ENCODE results near the gene RCC2. TPM values are rescaled to one million over a fixed set of nuclear protein-coding genes. Genes with fewer than 3 reads are reported as not detected.

The RCC2 gene
- total RNA-seq, 2 experiments from 2014 or later = 139 to 250 TPM

DNA sequence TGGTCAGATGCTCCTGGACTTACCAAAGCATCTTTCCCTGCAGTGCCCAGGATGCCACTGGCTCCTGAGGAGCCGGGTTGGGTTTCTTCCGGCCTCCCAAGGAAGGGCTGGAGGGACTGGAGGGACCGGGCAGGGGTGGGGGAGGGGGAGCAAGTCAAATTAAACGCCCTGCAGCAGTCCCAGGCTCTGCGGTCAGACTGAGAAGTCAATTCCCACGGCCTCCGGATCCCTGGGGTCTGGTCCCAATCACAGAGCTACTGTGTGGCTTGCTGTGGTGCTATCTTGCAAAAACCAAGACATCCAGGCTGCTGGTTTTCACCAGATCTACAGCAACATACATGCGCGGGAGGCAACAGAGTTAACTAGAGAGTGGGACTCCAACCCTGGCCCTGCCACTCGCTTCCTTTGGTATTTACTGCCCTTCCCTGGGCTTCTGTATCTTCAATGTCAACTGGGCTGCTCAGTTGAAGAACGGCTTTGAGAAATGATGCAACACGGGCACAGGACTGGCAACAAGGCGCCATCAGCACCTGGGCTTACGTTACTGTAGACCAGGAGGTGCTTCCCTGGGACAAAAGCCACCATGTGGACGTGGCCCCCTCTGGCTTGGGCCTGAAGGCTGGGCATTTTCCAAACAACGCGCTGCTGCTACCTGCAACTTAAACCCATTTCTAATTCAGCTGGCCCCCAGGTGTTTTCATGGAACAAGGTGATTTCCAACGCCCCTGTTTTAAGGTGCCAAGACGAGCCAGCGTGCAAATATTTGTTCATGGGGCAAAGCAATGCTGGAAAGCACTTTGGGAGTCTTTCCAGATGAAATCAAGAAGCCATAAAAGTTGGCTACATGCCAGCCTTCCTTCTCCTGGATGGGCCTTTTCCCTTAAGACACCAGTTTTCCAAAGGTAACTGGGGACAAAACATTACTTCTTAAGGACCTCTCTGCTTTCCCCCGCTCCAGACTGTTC is 11.5 kb downstream of the RCC2 start:
- BruUV-seq (replicated peaks) = no TSS peak
- Histone ChIP-seq H2AFZ (ENCODE audit: low read length) (no peak overlapping the region), H3K9me2 (ENCODE audit: insufficient read depth, low read length) (no peaks in the 10 kb centered on the region), H3K79me2 (ENCODE audit: insufficient read depth, low read depth, low read length) (peaks cover 52% of the 10 kb centered on the region), H3K27ac (ENCODE audit: low read depth, low read length, poor library complexity, severe bottlenecking) (no peak overlapping the region), H3K4me1 (ENCODE audit: insufficient read depth, low read length, poor library complexity, severe bottlenecking) (no peaks in the 10 kb centered on the region), H3K36me3 (ENCODE audit: insufficient read depth, low read length) (peaks cover 96% of the 10 kb centered on the region), H3K4me3 (ENCODE audit: low read depth, low read length, poor library complexity, severe bottlenecking) (no peak overlapping the region), H3K4me2 (ENCODE audit: low read length) (no peak overlapping the region), H4K20me1 (ENCODE audit: insufficient read depth, low read length) (peaks cover 24% of the 10 kb centered on the region; the same call in 1 of the 2 replicates), H3K9me3 (ENCODE audit: low read length) (no peaks in the 10 kb centered on the region)
- intact Hi-C loops (cut with micrococcal nuclease; ENCODE audit: unreplicated experiment) = no loop called here
- DNase-seq (ENCODE audit: low spot score) = no peak
- TF ChIP-seq, protein P1, sequence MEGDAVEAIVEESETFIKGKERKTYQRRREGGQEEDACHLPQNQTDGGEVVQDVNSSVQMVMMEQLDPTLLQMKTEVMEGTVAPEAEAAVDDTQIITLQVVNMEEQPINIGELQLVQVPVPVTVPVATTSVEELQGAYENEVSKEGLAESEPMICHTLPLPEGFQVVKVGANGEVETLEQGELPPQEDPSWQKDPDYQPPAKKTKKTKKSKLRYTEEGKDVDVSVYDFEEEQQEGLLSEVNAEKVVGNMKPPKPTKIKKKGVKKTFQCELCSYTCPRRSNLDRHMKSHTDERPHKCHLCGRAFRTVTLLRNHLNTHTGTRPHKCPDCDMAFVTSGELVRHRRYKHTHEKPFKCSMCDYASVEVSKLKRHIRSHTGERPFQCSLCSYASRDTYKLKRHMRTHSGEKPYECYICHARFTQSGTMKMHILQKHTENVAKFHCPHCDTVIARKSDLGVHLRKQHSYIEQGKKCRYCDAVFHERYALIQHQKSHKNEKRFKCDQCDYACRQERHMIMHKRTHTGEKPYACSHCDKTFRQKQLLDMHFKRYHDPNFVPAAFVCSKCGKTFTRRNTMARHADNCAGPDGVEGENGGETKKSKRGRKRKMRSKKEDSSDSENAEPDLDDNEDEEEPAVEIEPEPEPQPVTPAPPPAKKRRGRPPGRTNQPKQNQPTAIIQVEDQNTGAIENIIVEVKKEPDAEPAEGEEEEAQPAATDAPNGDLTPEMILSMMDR (conservative IDR thresholded peaks at IDR 0.05; ENCODE audit: low read length) = no peak
- no peak for TF ChIP-seq EZH2phosphoT487 (IDR thresholded peaks at IDR 0.05; ENCODE audit: borderline replicate concordance, low read depth, low read length)
- CTCF ChIA-PET (ENCODE audit: unreplicated experiment) = no interaction called here
- POLR2A ChIA-PET = interaction anchor here (0.5 kb wide), 1 partner anchor 1451 kb away, joined by 5 read pairs; no protein-coding TSS in a partner anchor

DNA sequence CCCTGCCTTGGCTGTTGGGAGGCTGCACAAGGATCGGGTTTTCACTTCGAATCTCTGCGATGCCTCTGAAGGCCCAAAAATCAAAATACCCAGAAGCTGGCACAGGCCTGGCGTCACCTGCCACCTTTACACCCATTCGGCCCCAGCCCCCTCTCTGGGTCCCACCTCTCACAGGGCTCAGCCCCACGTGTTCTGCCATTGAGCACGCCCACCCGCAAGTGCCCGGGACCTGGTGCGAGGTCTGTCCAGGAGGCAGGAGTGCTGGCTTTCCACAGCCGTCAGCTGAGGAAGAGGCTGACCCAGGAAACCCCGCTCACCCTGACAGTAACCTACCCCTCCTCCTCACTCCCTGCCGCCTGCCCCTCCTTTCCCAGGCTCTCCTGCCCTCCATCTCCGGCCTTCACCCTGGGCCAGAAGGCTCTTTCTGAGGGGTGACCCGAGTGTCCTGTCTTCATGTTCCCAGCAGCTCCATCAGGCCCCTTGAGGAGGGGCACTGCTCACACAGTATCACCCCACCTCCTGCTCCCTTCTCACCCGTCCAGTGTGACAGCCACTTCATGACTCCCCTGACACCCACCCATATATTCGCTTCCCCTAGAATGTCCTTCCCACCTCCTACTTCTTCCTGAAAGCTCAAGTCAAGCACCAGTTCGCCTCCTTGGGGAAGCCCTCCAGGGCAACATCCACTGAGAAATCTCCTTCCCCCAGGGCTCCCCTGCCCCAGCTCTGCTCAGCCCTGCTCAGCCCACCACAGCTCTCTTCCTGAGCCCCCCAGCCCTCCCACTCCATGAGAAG is 13.5 kb downstream of the RCC2 start:
- no peaks in the 10 kb centered on the region for H3K4me1 ChIP-seq (ENCODE audit: insufficient read depth, low read length, poor library complexity, severe bottlenecking)
- no peaks in the 10 kb centered on the region for H3K9me2 ChIP-seq (ENCODE audit: insufficient read depth, low read length)
- peaks cover 35% of the 10 kb centered on the region for H3K79me2 ChIP-seq (ENCODE audit: insufficient read depth, low read depth, low read length)
- intact Hi-C loops (cut with micrococcal nuclease; ENCODE audit: unreplicated experiment) = no loop called here
- no peak overlapping the region for H3K4me3 ChIP-seq (ENCODE audit: low read depth, low read length, poor library complexity, severe bottlenecking)
- H2AFZ ChIP-seq (ENCODE audit: low read length) = no peak overlapping the region
- no peaks in the 10 kb centered on the region for H3K9me3 ChIP-seq (ENCODE audit: low read length)
- no peak overlapping the region for H3K27ac ChIP-seq (ENCODE audit: low read depth, low read length, poor library complexity, severe bottlenecking)
- TF ChIP-seq, protein P1 (conservative IDR thresholded peaks at IDR 0.05; ENCODE audit: low read length) = no peak
- no peak for TF ChIP-seq EZH2phosphoT487 (IDR thresholded peaks at IDR 0.05; ENCODE audit: borderline replicate concordance, low read depth, low read length)
- ChIA-PET POLR2A (no interaction called here), CTCF (ENCODE audit: unreplicated experiment) (no interaction called here)
- no peak overlapping the region for H3K4me2 ChIP-seq (ENCODE audit: low read length)
- H4K20me1 ChIP-seq (ENCODE audit: insufficient read depth, low read length) = peaks cover 23% of the 10 kb centered on the region; the same call in 1 of the 2 replicates
- no peak for DNase-seq (ENCODE audit: low spot score)
- BruUV-seq (replicated peaks) = no TSS peak
- peaks cover 99% of the 10 kb centered on the region for H3K36me3 ChIP-seq (ENCODE audit: insufficient read depth, low read length)

Measured in OCI-LY7 (cell line).